ENCODE results near the gene ARHGAP32.

The ARHGAP32 gene

DNA sequence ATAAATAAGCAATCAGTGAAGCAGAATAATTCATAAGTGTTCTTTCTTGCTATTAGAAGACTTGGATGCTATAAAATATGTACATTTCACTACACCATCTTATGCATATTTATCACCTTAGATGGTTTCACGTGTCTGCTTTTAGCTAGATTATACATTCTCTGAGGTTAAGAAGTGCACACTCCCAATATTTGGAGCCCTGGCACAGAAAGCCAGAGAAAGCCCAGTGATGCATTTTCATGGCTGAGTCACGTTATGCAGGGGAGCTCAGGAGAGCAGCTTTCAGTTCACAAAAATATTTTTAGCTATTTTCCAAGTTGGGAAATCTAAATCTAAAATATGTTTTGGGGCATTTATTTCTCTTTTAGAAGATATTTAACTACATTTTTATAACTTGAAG lies 244.4 kb downstream of the ARHGAP32 start:
- no peak for DNase-seq

DNA sequence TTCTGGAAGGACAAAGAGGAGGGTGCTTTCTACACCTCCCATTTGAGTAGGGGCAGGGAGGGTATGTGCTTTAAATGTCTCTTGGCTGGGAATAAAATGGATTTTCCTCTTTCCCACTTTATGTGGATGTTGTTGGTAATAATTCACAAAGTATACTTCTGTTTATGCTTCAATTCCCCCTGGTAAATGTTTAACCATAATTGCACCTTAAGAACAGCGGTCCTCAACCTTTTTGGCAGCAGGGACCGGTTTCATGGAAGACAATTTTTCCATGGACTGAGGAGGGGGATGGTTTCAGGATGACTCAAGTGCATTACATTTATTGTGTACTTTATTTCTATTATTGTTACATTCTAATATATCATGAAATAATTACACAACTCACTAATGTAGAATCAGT lies 245.5 kb downstream of the ARHGAP32 start:
- DNase-seq: no peak

DNA sequence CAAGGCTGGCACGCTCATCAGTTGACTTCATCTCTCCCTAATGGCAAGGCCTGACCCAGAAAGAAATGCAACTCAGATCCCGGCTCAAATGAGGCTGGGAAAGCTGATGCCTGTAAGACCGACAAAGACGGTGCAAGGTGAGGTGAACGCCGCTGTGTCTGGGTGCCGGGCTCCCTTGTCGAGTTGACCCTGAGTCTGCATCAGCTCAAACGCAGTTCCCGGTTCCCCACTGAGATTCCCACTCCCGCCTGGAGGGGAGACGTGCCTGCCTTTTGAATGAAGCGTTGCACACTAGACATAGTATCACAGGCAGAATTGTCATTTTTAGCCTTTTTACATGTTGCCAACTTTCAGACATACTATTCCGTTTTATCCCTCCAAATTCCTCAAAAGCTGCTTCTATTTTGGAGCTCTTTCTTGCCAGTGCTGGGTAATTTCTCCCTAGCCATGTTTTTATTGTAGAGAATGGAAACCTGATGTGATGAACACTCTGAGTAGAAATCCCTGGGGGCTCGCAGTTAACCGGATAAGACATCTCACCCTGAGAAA lies 248.6 kb downstream of the ARHGAP32 start:
- no peak for DNase-seq

DNA sequence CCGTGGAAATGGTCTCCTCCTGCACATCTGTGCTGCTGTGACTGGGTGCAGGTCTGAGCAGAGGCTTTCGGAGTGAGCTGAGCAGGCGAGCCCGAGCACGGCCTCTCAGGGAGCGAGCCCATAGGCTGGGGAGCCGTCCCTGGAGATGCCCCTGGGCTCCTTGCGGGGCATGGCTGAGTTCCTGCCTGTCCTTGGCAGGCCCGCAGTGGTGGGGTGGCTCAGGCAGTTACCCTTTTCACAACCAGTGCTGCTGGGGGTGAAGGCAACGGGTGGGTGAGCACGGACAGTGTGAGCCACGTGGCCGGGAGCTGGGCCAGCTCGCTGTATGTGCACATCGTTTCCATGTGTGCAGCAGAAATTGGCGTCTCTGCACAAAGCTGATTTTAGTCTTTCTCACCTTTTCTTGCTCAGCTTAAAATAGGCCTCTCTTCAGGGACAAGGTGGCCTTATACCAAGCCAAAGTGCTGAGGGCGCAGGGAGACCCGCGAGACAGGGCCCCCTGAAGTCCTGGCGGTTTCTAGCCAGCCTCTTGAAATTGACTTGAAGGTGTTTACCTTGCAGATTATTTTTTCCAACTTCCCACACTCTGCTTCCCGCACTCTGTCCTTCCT lies 249.2 kb downstream of the ARHGAP32 start, which contains the start of gene TP53AIP1:
TSS of gene TP53AIP1 (minus strand) at position 55 of the 611 bp plus-strand sequence. CDS start 5,053 bp downstream, outside the sequence.
- no peak for DNase-seq

DNA sequence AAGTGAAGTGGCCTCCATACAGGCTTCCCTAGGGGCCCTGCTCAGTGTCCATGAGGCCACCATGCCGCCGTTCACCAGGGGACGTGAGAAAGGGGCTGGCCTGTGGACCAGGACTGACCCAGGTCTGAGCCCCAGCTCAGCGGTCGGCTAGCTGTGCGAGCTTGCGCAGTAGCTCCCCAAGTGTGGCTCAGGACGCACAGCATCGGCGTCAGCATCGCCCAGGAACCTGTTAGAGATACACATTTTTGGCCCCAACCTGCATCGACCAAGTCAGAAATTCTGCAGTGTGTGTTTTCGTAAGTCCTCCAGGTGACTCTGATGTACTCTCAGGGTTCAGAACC lies 249.9 kb downstream of the ARHGAP32 start:
- DNase-seq: no peak

DNA sequence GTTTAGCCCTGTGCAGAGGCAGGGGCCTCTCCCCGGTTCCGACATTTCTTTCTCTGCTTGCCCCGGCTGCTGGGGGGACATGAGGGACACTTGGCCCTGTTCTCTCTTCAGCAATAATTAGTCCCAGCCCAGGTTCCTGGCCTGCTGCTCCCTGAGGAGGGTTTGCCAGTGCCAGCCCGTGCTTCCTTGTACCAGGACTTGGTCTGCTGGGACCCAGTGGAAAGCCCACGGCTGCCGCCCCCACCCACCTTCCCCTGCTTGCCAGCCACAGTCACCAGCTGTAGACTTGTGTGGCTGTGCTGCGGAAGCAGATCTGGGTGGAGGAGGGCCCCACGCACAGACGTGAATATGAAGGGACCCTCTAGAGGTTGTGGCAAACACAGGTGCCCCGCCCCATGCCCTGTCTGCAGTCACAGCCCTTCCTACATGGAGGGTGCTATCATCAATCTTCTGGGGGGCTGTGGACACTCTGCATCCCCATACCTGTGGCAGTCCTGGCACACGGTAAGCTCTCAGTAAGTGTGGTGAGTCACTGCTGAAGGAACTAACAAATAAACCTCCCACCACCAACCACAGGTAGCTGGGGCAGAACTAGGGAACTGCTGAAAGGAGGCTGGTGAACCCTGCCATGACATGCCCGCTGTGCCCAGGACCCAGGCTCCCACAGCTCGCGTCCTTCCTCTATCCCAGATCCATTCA lies 250.4 kb downstream of the ARHGAP32 start:
- no peak for DNase-seq

DNA sequence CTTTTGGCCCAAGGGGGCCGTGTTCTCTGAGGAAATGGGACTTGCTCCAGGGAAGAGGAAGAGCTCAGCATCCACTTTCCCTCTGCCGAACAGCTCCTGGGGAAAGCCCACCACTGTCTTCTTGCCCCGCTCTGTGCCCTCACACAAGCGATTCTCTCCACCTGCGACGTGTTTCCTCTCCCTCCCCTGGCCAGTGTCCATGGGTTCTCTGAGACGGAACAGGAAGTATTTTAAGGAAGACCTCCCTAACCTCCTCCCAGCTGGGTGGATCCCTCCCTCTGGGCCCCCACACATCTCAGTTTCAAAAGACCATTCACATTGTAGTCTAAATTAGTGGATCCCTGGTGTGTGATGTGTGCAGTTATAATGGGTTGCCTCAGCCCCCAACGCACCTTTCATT lies 251.0 kb downstream of the ARHGAP32 start:
- no peak for DNase-seq

DNA sequence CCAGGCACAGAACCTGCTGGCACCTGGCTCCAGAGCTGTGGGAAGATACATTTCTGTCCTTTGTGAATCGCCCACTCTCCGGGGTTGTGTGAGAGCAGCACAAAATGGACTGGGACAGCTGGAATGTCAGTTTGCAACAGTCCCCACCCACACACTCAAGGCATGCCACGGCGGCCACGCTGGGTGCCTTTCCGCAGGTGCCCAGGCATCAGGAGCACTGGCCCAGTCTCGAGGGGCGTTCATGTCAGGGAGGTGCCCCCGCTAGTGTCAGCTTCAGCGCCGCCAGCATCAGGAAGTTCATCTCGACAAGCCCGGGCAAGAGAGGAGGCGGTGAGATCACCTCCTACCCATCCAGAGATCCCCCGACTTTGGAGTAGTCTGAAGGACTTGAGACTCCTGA lies 251.5 kb downstream of the ARHGAP32 start:
- no peak for DNase-seq

DNA sequence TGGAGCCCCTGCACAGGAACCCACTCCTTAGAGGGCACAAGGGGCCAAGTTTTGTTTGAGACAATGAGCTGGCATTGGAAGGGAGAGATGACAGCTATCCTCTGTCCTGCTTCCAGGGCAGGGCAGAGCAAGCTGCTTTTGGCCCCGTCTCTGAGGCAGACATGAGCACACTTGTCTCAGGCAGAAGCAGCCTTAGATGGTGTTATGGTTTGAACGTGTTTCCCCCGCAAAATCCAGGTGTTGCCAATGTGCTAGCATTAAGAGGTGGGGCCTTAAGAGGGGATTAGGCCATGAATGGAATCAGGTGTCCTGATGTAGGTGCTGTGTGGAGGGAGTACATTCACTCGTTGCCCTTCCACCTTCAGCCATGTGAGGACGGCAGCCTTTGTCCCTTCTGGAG lies 252.0 kb downstream of the ARHGAP32 start:
- DNase-seq: no peak

DNA sequence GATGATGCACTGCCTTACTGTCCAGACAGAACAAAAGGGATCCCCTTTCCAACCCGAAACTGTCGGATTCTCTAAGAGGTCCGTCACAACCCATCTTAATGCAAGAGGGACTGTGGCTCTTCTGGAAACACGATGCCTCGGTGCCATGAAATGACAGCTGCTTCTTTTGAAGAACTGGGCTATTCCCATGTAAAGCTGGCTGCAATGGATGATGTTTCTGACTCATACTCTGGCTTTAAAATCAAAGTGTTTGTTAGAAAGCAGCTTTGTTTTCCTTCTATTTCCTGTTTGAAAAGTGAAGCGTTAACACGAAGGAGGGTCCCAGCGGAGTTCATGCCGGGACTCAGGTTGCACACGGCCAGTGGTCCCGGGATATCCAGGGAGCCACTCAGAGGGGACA lies 252.5 kb downstream of the ARHGAP32 start:
- no peak for DNase-seq

DNA sequence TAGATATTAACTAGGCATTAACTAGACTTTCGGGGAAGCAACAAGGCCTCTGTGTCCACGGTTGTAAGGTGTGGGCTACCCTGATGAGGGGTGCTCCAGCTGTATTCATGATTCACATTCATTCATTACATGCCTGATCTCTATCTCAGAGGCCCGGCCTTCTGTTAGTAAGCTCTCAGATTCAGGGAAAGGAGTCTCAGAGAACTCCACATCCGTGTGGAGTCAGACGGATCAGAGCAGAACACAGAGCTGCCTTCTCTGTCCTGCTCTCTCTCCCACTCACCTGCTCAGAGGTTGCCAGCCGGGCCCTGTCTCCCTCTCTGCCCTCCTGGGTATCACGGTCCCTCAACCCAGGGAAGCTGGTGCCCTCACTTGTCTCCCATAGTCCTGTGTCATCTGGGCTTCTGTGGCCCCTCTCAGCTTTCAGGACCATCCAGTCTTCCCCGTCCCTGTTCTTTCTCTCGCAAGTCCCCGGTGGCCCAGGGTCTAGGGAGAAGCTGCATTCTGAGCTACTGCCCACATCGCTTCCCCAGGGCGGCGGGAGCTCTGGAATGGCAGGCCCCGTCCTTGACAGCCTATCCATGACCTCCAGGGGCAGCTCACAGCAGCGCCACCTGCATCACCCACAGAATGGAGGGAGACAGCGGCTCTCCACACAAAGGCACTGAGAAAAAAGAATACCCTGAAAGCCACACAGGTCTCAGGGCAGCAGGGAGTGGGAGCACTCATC lies 253.8 kb downstream of the ARHGAP32 start:
- no peak for DNase-seq

DNA sequence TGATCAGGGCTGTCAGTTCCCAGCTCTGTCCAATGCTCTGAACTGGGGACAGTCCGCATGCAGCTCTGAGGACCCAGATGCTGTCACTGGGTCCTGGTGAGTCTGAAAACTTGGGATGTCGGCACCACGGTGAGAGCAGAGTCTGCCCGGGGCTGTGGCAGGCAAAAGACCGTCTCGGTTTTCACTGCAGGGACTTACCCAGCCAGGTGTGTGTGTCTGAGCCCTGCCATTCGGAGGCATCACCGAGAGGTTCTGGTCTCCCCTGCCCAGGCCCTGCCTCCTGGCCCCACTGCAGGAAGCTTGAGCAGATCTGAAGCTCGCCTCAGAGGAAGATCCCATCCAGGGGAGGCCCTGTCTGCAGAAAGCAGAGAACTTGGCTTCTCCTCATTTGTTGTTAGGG lies 254.6 kb downstream of the ARHGAP32 start:
- DNase-seq: no peak

DNA sequence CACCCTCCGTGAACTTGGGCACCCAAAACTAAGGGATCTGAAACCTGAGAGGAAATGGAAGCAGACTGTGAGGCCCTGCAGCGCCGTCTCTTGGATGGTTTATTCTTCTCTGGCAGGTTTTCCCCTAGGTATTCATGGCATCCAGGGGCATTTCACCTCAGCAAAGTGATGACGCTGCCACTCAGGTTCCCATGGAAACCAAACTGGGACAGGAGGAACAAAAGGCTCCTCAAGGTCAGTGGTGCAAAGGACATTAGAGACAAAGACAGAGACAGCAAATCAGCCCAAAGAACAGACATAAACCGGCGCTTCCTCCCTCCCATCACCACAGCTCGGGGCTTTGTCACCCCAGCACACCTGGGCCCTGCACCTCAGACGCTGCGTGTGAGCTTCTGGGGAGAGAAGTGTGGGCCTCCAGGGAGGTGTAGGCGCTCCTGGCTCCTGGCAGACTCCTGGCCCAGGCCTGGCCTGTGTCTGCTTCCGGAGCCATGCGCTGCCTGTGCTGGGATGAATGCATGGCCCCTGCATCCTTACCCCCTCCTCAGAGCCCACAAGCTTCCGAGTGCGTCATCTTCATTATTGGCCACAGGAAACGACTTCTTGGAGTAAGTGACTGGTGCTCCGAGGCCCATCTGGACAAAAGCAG lies 255.4 kb downstream of the ARHGAP32 start:
- DNase-seq: no peak

DNA sequence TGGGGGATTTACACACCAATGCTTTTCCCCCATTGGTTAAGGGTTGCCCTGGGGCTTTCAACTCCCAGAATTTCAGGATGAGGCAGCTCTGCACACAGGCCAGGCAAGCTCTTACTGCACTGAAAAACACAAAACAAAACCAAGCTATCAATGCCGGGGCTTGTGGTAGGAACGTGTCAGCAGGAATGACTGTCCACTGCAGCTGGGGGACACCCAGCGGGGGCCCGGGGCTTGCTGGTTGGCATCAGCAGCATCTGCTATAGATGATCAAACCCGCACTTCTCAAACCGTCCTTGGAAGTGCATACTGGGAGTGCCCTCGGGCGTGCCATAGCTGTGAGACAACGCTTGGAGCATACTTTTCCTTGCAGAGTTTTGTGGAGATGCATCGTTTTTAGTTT lies 257.2 kb downstream of the ARHGAP32 start:
- DNase-seq: no peak

DNA sequence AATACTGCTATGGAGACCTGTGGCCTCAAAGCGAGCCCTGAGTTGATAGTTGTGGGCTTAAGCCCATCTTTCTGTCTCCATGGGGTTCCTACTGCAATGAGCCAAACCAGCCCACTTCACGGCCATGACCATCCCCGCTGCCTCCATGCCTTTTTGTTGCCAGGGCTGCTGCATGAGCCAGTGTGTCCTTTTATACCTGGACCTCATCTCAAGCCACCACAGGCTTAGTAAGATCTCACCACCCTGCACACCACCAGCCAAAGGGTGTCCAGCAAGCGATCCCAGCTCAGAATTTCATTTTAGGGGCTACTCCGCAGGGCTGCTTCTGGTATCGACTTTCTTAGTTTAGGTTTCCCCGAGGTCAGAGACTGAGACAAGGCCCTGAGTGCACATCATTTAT lies 257.8 kb downstream of the ARHGAP32 start:
- no peak for DNase-seq

DNA sequence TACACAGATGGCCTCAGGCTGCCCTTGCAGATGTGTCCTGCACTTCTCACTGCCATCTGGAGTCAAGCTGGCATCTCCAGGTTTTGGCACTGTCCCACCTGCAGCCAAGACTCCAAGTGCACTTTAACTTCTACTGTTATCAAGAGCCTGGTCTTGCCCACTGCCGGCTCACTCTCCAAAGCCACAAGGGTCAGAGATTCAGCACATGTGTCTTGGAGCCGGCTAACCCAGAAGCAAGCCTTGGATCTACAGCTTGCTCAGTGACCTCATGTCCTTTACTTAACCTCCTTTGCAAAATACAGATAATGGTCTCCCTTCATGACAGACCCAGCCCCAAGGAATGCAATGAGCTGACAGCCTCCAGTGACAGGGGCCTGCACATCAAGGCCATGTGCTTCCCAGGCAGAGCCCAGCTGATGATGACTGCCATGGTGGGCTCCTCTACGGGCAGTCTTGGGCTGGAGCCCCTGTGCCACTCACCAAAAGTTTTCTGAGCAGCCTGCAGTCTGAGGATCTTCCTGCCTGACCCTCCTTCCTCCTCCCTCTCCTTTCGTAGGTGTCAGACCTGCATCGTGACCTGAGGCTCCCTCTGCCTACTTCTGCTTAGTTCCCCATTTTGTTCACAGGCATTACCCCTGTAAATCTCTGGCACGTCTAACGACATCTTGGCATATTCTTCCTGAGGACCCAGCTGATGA lies 258.5 kb downstream of the ARHGAP32 start:
- no peak for DNase-seq

DNA sequence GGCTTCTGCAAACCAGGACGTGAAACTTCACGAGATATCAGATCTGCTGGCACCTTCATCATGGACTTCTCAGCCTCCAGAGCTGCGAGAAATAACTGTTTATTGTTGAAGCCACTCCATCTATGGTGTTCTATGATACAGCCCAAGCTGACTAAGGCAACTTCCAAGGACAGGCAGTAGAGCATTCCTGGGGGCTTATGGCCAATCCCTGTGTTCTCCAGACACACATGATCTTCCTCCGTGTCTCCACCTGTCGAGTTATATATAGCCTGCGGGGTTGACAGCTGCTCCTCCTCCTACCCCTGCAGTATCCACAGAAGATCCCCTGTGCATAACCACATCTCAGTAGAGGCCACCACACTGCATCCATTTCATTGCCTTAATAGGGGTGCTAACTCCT lies 260.5 kb downstream of the ARHGAP32 start:
- DNase-seq: no peak

DNA sequence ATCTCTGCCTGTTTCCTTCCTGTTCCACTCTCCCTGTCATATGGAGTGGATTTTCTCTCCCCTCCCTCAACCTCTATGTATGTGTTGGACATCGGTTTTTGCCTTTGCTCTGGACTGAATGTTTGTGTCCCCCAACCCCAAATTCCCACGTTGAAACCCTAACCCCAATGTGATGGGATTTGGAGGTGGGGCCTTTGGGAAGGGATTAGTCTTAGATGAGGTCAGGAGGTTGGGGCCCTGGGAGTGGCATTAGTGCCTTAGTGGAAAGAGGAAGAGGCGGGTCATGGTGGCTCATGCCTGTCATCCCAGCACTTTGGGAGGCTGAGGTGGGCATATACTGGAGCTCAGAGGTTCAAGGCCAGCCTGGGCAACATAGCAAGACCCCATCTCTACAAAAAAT lies 261.1 kb downstream of the ARHGAP32 start:
- DNase-seq: no peak

DNA sequence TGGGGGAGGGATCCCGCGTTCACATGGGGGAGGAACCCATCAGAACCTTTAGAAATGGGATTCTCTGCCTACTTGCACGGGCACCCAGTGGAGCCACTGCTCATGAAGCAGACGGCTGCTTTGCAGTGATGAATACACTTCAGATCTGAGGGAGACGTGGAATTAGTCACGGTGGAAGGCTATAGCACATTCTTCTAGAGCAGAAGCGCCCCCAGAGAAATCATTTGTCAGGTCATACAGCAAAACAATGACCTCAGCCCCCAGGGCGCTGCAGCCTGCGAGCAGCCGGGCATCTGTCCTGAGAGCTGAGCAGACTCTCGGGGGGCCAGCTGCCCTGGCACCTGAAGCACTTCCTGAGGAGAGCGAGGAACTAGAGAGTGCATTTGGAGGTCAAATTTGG lies 262.1 kb downstream of the ARHGAP32 start:
- no peak for DNase-seq

DNA sequence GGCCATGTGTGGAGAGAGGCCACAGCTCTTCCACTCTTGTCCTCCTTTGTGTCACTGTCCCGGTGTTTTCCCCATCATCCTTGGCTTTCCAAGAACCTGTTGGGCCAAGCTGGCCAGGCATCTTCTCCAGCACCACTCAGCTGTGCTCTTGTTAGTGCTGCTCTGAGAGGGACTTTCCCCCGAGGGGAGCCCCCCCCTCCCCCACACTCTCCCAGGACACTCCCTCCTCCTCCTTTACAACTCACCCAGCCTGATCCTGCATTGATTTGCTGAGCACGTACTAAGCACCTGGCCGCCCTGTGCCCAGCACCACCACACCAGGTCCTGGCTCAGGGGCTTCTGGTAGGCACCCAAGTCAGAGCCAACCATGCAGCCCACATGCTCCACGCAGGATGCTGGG lies 262.7 kb downstream of the ARHGAP32 start:
- no peak for DNase-seq

DNA sequence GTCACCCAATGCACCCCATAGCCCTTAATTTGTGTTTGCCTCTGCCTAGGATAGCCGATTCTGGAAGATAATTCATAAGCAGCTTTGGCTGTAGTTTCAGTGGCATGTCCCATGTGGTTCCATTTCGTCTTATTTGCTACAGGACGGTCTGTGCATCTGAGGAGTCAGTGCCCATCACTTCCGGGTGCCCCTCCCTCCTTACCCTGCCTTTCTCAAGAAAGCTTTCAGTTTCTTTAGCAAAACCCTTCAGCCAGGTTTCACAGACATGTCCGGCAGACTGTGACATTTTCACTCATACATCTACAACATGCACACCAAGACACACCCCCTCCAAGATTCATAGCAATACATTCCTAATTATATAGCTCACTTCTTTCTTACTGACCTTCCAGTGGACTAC lies 263.7 kb downstream of the ARHGAP32 start:
- DNase-seq: no peak

DNA sequence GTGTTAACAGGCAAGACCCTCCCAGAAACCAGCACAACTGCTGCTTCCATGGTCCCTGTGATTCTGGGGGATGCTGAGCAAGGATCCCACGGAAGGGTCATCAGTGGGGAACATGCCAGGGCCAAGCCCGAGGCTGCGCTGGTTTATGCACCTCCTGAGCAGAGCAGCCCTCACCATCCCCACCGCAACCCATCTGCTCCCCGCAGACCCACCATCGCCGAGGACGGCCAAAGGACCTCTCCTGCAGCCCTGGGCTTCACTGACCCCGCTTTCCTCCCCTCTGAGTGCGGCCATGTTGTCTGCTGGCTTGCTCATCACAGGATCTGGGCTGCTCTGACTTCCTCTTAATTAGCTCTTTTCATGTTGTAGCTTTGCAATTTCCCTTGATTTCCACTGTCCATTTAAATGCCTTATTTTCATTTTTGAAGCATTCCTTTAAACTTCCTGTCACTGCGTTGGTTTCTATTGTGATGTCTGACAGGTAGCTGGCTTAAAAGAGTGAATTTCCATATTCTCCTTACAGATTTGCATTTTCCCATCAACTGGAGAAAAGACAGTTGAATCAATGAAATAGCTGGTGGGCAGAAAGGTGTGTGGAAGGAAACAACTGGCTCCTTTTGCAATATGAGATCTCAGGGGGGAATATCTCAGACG lies 264.3 kb downstream of the ARHGAP32 start:
- no peak for DNase-seq

Data from NK-92 treated with Interleukin-12 subunit alpha and Interleukin-12 subunit beta, amount 100 ng/mL, for 24 hours (cell line).